K562 (cell line): ENCODE data around the gene POLD2. TPM values are rescaled to one million over a fixed set of nuclear protein-coding genes. Genes with fewer than 3 reads are reported as not detected.

ENCODE experiments used
- ATF3 ChIP-seq, 2 experiments: fragments of 450-650 bp in 1 of 2; sonication (generic) in 1 of 2; formaldehyde crosslinking in 1 of 2; IDR thresholded peaks in 1 of 2; conservative IDR thresholded peaks in 1 of 2; 2 replicates each; pipeline versions ENCODE4 v1.6.1 to v1.8.1; 2016 to 2023; ENCODE audit warnings: mild to moderate bottlenecking in 2 of 2, moderate library complexity in 2 of 2, inconsistent platforms in 1 of 2, missing genetic modification reagents in 1 of 2
- EZH2 ChIP-seq: IDR thresholded peaks from 2 replicates; pipeline ENCODE4 v1.6.1; 2012; ENCODE audit warnings: low read depth, mild to moderate bottlenecking, inconsistent platforms, low read length, borderline replicate concordance
- FOSL1 ChIP-seq: fragments of 200-800 bp; sonication (Bioruptor generic); conservative IDR thresholded peaks from 2 replicates; pipeline ENCODE4 v1.6.1; 2016; ENCODE audit warnings: missing genetic modification characterization, missing compliant biosample characterization
- KLF10 ChIP-seq: fragments of 250-450 bp; sonication (Bioruptor Pico); IDR thresholded peaks from 2 replicates; pipeline ENCODE4 v1.6.1; 2021; ENCODE audit warnings: matching md5 sums
- MYBL2 ChIP-seq, 2 experiments: fragments of 450-650 bp in 1 of 2; sonication (generic) in 1 of 2; formaldehyde crosslinking in 1 of 2; IDR thresholded peaks; 2 replicates each; pipeline versions ENCODE4 v1.6.1 to v1.8.1; 2017 to 2022; ENCODE audit warnings: borderline replicate concordance in 1 of 2, inconsistent platforms in 1 of 2, low read depth in 1 of 2, mild to moderate bottlenecking in 1 of 2, missing genetic modification reagents in 1 of 2, moderate library complexity in 1 of 2
- NFIX ChIP-seq: fragments of 250-450 bp; sonication (Bioruptor Pico); IDR thresholded peaks from 2 replicates; pipeline ENCODE4 v1.4.0; 2020; ENCODE audit warnings: low read depth, mild to moderate bottlenecking, moderate library complexity
- PHF21A ChIP-seq: fragments of 450-650 bp; IDR thresholded peaks from 2 replicates; pipeline ENCODE4 v1.6.1; 2017; ENCODE audit warnings: low read depth, borderline replicate concordance
- REST ChIP-seq, 2 experiments: fragments of 450-650 bp; formaldehyde crosslinking in 1 of 2; IDR thresholded peaks; 2 replicates each; pipeline versions ENCODE4 v1.4.0 to v1.6.1; 2014 to 2020; ENCODE audit warnings: mild to moderate bottlenecking in 2 of 2, borderline replicate concordance in 1 of 2, low read depth in 1 of 2
- ZNF12 ChIP-seq: sonication (generic); formaldehyde crosslinking; IDR thresholded peaks from 2 replicates; pipeline ENCODE4 v1.4.0; 2020; ENCODE audit warnings: mild to moderate bottlenecking, missing genetic modification reagents
- ZNF253 ChIP-seq: fragments of 250-450 bp; sonication (Bioruptor Pico); conservative IDR thresholded peaks from 2 replicates; pipeline ENCODE4 v1.6.1; 2021; ENCODE audit warnings: mild to moderate bottlenecking
- ZNF507 ChIP-seq: conservative IDR thresholded peaks from 2 replicates; pipeline ENCODE4 v1.6.1; 2017; ENCODE audit warnings: missing genetic modification characterization, missing compliant biosample characterization
- ZNF511 ChIP-seq: sonication (generic); formaldehyde crosslinking; IDR thresholded peaks from 2 replicates; pipeline ENCODE4 v1.8.0; 2022; ENCODE audit warnings: mild to moderate bottlenecking, missing genetic modification reagents
- ZNF655 ChIP-seq: fragments of 250-450 bp; sonication (Bioruptor Pico); IDR thresholded peaks from 2 replicates; pipeline ENCODE4 v1.5.0; 2021
- ZNF785 ChIP-seq: fragments of 250-450 bp; sonication (Bioruptor Pico); IDR thresholded peaks from 2 replicates; pipeline ENCODE4 v1.4.0; 2020; ENCODE audit warnings: mild to moderate bottlenecking
- polyA plus RNA-seq, 8 experiments: library from polyadenylated mRNA; depleted of rRNA in 4 of 8; stranded (reverse) in 5 of 8; unstranded in 3 of 8; fragments of >200 nt; fragmentation: Nextera tagmentation in 2 of 8; fragmentation: Illumina TruSeq in 1 of 8; extraction: Ambion mirVana in 2 of 8; extraction: Trizol in 1 of 8; gene quantifications; 2 replicates each; pipeline versions ENCODE4 v1.2.1 to v1.2.3, GENCODE V29; 2011 to 2014; ENCODE audit warnings: inconsistent platforms in 1 of 8, missing spikeins in 1 of 8
- total RNA-seq, 7 experiments: library from RNA; depleted of rRNA in 6 of 7; stranded (reverse); fragments of >200 nt in 6 of 7; fragmentation: Illumina TruSeq in 2 of 7; extraction: Trizol in 2 of 7; gene quantifications; 2 replicates each; pipeline versions ENCODE4 v1.2.1 to v1.2.3, GENCODE V29; 2011 to 2021; ENCODE audit warnings: low replicate concordance in 1 of 7

POLD2 gene
- total and polyA plus RNA-seq, 9 of the 15 experiments (the other 6 are each of a cell fraction or from before 2014, with no cell fraction given) = 29.7 to 259 (median 225) TPM

GRCh38 chr7:44147026-44147991, 24.0 kb upstream of the POLD2 start (continued):
- no peak for TF ChIP-seq NFIX
- peak; percentile 28; the same call in 1 of the 2 replicates for TF ChIP-seq REST (IDR thresholded peaks at IDR 0.05; ENCODE audit: borderline replicate concordance)
- no peak for TF ChIP-seq REST (CRISPR knock-in tag; IDR thresholded peaks at IDR 0.05; ENCODE audit: low read depth)
- TF ChIP-seq ATF3 (IDR thresholded peaks at IDR 0.05) = no peak
- TF ChIP-seq ATF3 (CRISPR knock-in tag; conservative IDR thresholded peaks at IDR 0.05) = no peak
- TF ChIP-seq ZNF507 (tag) = no peak
- no peak for TF ChIP-seq ZNF511
- no peak for TF ChIP-seq EZH2
- peak; percentile 15 for TF ChIP-seq FOSL1 (tag)
- no peak for TF ChIP-seq ZNF253 (CRISPR knock-in tag)
- TF ChIP-seq KLF10 (CRISPR knock-in tag) = no peak
- TF ChIP-seq PHF21A = peak; percentile 60; the same call in 1 of the 2 replicates
- no peak for TF ChIP-seq ZNF785
- TF ChIP-seq ZNF12 = no peak; the same call in 1 of the 2 replicates
- peak; percentile 37; the same call in 1 of the 2 replicates for TF ChIP-seq MYBL2 (IDR thresholded peaks at IDR 0.05; ENCODE audit: low read depth)
- no peak for TF ChIP-seq MYBL2 (CRISPR knock-in tag; IDR thresholded peaks at IDR 0.05; ENCODE audit: borderline replicate concordance)
- no peak for TF ChIP-seq ZNF655 (CRISPR knock-in tag)
